ENCODE results near the gene RINL. TPM values are rescaled to one million over a fixed set of nuclear protein-coding genes. Genes with fewer than 3 reads are reported as not detected.
A peak's percentile ranks its signal among the peaks of the same experiment; 100 is the strongest.

Gene RINL
- total and polyA plus RNA-seq, 2 of the 8 experiments (the other 6 are each of a cell fraction or from before 2014, with no cell fraction given), result 11.1 to 11.9 TPM

DNA sequence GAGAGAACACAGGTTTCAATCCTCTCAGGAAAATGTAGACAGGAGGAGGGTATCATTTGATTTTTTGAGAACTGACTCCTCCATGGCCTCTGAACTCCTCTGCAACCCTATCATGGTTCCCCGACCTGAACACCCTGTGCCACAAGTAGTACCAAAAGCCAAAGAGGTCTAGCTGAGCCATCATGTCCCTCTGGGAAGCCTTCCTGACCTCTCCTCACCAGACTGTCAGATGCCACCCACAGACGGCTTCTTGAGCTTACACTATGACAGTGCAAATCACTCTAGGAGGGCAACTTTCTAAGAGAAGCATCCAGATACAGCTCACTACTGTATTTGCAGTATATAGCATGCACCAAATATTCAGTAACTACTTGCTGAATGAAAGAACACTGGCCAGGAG is 32.0 kb downstream of the RINL start:
- CTCF ChIA-PET (ENCODE audit: partially characterized antibody), result interaction anchor here (0.6 to 1.8 kb wide), 3 partner anchors 8 to 252 kb away, joined by 3 to 5 read pairs (median 3); no protein-coding TSS in a partner anchor
- peaks cover 54 to 79% (median 67%) of the 10 kb centered on the region in 4 experiments for H3K36me3 ChIP-seq (ENCODE audit: control insufficient read depth in 2 of 4, insufficient read depth in 4 of 4, low read length in 3 of 4)

More for the DNA sequence above, 32.0 kb downstream of the RINL start:
- Histone ChIP-seq H3K4me3 (ENCODE audit: extremely low read depth in 1 of 4, insufficient read depth in 2 of 4, low read depth in 3 of 4, low read length in 4 of 4) (no peak overlapping the region), H3K79me2 (ENCODE audit: control insufficient read depth in 1 of 2, insufficient read depth in 2 of 2, low read length in 2 of 2) (peaks cover 22 to 75% of the 10 kb centered on the region in 2 experiments), H4K91ac (replicated peaks; ENCODE audit: insufficient read length, low read length) (no peak overlapping the region), H3K79me1 (ENCODE audit: low read depth, low read length) (peaks cover 19% of the 10 kb centered on the region; the same call in 1 of the 2 replicates), H2AFZ (ENCODE audit: low read length) (no peak overlapping the region), H2BK120ac (replicated peaks; ENCODE audit: low read depth, low read length) (no peak overlapping the region), H3K9ac (replicated peaks in 1 of 4; ENCODE audit: extremely low read depth in 1 of 4, low read depth in 3 of 4, low read length in 3 of 4) (no peak overlapping the region), H4K20me1 (replicated peaks in 1 of 2; ENCODE audit: control insufficient read depth in 1 of 2, insufficient read depth in 2 of 2, low read length in 2 of 2) (peaks cover 35 to 47% of the 10 kb centered on the region in 2 experiments), H3K4me2 (ENCODE audit: insufficient read depth in 1 of 2, low read depth in 2 of 2, low read length in 2 of 2) (no peak overlapping the region), H2BK15ac (ENCODE audit: low read length) (no peak overlapping the region), H3K56ac (replicated peaks; ENCODE audit: insufficient read length, low read depth, low read length) (no peak overlapping the region), H3K27ac (ENCODE audit: low read depth, low read length) (no peak overlapping the region), H3K18ac (ENCODE audit: extremely low read depth, low read length) (no peak overlapping the region), H3K9me3 (ENCODE audit: insufficient read depth in 2 of 2, low read depth in 1 of 2, low read length in 1 of 2) (no peaks in the 10 kb centered on the region), H2BK5ac (ENCODE audit: low read depth, low read length) (no peak overlapping the region), H2BK12ac (ENCODE audit: low read depth, low read length) (no peak overlapping the region), H3K23ac (ENCODE audit: insufficient read length) (no peak overlapping the region), H4K5ac (ENCODE audit: insufficient read length, low read depth, low read length) (no peak overlapping the region), H3K4me1 (replicated peaks in 1 of 4; ENCODE audit: control insufficient read depth in 3 of 4, insufficient read depth in 4 of 4, low read length in 3 of 4) (peaks cover 2 to 14% (median 7%) of the 10 kb centered on the region in 4 experiments; a peak in 6 of 7 replicates), H3K23me2 (ENCODE audit: low read depth, low read length) (peaks cover 15% of the 10 kb centered on the region), H4K8ac (ENCODE audit: extremely low read depth, insufficient read depth, low read length) (no peak overlapping the region), H3K14ac (ENCODE audit: insufficient read length) (no peak overlapping the region), H3K4ac (replicated peaks; ENCODE audit: insufficient read length, low read depth, low read length) (no peak overlapping the region), H2AK5ac (ENCODE audit: low read depth, low read length) (no peak overlapping the region), H2BK20ac (ENCODE audit: low read length) (no peak overlapping the region), H3K27me3 (replicated peaks in 1 of 4; ENCODE audit: control insufficient read depth in 3 of 4, extremely low read depth in 1 of 4, insufficient read depth in 3 of 4, low read length in 3 of 4) (no peaks in the 10 kb centered on the region; a peak in 1 of 7 replicates)
- FAIRE-seq, result no peak
- no peak for DNase-seq (ENCODE audit: low read depth in 1 of 2, low spot score in 2 of 2)
- no peak for TF ChIP-seq MAFK (IDR thresholded peaks at IDR 0.05; ENCODE audit: low read depth, low read length)
- TF ChIP-seq TEAD4 (IDR thresholded peaks at IDR 0.05; ENCODE audit: low read depth, low read length), result no peak
- peak; percentile 10 to 55; a peak in 2 of 3 replicates for TF ChIP-seq POLR2A (IDR thresholded peaks at IDR 0.05; ENCODE audit: control extremely low read depth in 1 of 2, low read depth in 2 of 2, low read length in 2 of 2)
- POLR2A ChIA-PET (ENCODE audit: partially characterized antibody), result interaction anchor here (0.7 to 8.3 kb wide), 18 partner anchors 12 to 228 kb away, joined by 3 to 376 read pairs (median 4); partner anchors contain the start of genes CAPN12, ECH1, MAP4K1 and NFKBIB
- 77% methylated on average over 2 of the region's 2 CpGs; no CpG with 5 or more reads in 1 of the 2 experiments for WGBS, 2 experiments (ENCODE audit: extremely low coverage in 1 of 2, insufficient coverage in 1 of 2, insufficient read length in 1 of 2, insufficient replicate concordance in 2 of 2, low coverage in 1 of 2, low lambda C conversion rate in 2 of 2, missing lambda C conversion rate in 1 of 2)

Measured in H1 (cell line).